GM19238 (cell line): ENCODE results near the gene SAMM50.

Source experiments
- DNase-seq: peaks from one replicate; pipeline ENCODE4 v3.0.0; 2011; ENCODE audit warnings: low spot score; ENCODE audit not compliant: insufficient read length

SAMM50 gene

DNA sequence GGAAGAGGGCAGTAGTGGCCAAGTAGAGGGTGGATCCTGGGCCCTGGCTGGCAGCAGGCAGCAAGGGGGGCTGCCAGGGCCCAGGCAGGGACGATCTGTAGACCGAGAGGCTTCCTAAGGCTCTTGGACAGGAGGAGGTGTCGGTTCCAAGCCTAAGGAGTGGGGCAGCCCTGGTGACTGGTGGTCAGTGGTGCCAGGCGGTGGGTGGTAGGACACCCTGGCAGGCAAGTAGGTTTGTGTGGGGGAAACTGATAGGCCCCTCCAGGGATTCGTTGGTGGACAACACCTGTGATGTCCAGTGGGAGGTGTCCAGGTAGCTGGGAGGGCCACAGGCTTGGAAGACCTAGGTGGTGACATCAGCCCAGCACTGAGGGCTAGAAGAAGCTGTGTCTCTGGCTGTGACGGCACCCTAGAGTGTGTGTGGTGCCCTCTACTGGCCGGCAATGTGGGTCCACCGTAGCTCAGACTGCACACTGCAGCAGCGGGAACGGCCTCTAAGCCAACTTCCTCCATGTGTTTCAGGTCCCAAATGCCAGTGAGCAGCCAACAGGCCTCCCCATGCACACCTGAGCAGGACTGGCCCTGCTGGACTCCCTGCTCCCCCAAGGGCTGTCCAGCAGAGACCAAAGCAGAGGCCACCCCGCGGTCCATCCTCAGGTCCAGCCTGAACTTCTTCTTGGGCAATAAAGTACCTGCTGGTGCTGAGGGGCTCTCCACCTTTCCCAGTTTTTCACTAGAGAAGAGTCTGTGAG, 9.4 kb upstream of the SAMM50 start:
- peak; percentile 68 for DNase-seq

DNA sequence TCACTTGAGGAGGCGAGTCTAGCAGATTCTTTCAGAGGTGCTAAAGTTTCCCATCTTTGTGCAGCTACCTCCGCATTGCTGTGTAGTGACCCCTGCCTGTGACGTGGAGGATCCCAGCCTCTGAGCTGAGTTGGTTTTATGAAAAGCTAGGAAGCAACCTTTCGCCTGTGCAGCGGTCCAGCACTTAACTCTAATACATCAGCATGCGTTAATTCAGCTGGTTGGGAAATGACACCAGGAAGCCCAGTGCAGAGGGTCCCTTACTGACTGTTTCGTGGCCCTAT, 8.9 kb upstream of the SAMM50 start:
- DNase-seq: no peak

DNA sequence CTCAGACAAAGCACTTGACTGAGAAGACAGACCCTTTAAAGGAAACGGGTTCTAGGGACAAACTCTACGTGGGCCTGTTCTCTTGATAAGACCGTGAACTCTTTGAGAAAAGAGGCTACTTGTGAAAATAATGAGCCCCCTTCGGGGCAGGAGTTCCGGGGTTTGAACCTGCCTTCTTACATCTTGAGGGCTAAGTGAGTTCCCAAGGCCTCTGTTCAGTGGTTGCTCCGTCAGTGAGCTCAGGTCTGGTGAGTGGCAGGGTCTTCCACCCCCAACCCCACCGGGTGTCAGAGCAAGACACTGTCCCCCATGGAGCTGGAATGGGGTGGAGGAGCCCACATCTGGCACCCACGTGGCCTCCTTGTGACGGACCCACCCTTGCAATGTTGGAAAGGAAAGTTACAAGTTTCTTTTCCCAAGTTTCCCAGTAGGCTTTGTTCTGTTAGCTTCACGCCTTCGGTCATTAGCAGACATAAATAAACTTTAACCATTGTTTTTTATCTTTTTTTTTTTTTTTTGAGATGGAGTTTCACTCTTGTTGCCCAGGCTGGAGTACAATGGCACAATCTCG, 6.3 kb upstream of the SAMM50 start:
- DNase-seq: no peak

- DNase-seq: no peak
Measured at GRCh38 chr22:43951391-43951790, 3.9 kb upstream of the SAMM50 start.

- no peak for DNase-seq
Measured at GRCh38 chr22:43951966-43952365, 3.3 kb upstream of the SAMM50 start.

GRCh38 chr22:43953988-43954785, 1.1 kb upstream of the SAMM50 start:
- DNase-seq: no peak

DNA sequence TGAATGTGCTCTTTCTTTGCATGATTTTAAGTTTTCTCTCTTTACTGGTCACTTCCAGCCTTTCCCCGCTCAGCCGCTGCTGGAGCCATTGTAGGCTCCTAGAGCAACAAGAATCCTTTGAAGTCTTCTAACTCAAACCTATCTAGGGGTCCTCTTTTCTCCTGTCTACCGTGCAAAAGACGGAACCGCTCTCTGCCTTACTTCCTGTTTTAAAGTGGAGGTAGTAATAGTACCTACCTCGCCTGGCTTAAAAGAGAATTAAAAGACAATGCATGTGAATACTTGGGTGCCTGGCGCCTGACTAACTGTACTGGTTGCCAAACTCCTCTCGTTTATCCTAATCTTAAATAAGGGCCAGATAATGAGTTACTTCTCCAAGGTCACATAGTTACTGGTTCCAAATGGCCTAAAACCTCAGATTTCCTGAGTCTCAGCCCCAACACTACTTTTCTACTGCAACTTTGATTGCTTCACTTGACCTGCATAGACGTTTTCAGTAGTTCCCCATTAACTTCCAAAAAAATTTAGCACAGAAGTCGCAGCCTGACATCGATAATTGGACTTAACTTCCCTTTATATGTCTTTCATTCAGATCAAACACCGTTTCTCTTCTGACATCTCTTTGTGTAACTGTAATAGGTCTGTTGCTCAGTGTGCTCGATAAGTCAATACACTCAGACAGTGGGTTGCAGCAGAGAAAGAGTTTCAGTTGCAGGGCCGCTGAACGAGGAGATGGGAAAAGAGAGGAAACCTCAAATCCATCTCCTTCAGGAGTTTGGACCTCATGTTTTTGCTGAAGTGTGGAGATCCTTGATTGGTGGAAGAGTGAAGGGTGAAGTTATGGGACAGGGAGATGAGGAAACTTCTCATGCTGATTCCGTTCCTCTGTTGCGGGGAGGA, 891 bp downstream of the SAMM50 start:
- no peak for DNase-seq

GRCh38 chr22:43956805-43957463, 1.7 kb downstream of the SAMM50 start:
- no peak for DNase-seq

DNA sequence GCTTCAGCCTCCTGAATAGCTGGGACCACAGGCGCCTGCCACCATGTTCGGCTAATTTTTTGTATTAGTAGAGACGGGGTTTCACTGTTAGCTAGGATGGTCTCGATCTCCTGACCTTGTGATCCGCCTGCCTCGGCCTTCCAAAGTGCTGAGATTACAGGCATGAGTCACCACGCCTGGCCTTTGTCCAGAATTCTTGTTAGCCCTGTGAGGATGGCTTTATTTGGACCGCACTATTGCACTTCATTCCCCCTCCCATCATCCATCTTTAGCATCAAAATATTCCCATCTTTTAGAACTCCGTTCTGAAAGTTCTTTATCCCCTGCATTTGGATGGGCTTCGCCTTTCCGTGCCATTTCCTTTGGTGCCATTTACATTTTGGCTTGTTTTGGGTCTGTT, 2.6 kb downstream of the SAMM50 start:
- no peak for DNase-seq

DNA sequence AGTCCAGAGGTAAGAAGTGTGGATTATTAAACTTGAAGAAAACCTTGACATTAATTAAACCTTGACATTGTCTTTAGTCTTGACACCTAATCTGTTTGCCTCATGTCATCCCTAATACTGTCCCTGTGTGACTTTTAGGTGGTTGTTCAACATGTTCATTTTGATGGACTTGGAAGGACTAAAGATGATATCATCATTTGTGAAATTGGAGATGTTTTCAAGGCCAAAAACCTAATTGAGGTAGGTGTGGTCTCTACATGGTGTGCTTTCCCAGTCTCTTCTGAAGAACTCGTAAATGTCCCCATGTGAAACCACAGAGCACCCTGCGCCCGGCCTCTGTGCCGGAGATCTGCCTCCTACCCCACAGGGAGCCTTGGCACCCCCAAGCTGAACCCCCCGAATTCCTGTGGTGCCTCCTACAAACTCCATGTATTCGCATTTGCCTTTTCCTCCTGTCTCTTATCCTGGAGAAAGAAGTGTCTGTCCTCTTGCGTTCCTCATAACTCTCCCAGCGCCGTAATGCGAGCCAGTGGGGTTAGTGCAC, 9.1 kb downstream of the SAMM50 start:
- DNase-seq: no peak

DNA sequence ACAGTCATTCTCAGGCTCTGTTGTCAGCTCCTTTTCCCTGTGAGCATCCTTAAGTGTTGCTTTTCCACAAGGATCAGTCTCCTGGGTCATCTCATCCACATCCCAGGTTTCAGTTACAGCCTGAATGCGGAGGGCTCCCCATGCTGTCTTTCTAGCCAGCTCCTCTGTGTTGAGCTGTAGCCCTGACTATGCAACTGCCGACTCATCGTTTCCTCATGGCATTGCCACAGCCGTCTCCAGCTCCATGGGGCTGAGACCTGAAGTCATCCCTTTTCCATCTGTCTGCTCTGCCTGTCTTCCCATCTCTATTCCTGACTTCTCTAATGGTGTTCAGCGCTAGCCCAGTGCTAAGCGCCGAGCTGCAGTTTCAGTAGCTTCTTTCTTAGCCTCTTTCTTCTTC, 11.8 kb downstream of the SAMM50 start:
- DNase-seq: no peak

GRCh38 chr22:43968614-43969013, 13.4 kb downstream of the SAMM50 start:
- no peak for DNase-seq

DNA sequence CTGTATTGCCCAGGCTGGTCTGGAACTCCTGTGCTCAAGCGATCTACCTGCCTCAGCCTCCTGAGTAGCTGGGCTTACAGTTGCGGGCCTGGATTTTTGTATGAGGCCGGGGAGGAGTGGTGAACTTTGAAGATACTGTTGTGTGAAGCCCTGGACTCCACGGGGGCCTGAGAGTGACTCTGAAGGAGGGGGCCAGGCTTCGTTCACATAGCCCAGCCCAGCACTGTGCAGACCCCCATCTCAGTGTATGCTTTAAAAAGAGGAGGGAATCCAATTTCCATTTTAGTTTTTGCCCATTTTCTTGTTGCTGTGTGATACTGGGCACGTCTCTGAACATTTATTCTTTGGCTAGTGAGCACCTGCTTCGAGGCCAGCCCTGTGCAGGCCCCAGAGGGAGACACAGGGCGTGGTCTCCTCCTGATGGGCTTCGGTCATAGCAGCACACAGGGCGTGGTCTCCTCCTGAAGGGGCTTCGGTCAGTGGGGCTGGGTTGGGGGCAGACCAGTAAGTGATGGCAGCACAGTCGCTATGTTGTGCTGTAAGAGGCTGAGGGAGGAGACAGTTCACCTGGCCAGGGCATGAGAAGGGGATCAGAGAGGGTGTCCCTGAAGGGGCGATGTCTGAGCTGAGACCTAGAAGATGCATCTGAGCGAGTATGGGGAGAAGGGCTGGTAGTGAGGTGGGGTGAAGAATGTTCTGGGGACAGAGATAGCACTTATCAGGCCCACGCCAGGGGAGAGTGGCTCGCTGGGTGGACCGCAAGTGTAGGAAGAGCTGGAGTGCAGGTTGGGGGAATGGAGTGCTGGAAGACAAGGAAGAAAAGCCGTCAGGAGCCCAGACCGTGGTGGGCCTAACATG, 14.0 kb downstream of the SAMM50 start:
- DNase-seq: no peak

DNA sequence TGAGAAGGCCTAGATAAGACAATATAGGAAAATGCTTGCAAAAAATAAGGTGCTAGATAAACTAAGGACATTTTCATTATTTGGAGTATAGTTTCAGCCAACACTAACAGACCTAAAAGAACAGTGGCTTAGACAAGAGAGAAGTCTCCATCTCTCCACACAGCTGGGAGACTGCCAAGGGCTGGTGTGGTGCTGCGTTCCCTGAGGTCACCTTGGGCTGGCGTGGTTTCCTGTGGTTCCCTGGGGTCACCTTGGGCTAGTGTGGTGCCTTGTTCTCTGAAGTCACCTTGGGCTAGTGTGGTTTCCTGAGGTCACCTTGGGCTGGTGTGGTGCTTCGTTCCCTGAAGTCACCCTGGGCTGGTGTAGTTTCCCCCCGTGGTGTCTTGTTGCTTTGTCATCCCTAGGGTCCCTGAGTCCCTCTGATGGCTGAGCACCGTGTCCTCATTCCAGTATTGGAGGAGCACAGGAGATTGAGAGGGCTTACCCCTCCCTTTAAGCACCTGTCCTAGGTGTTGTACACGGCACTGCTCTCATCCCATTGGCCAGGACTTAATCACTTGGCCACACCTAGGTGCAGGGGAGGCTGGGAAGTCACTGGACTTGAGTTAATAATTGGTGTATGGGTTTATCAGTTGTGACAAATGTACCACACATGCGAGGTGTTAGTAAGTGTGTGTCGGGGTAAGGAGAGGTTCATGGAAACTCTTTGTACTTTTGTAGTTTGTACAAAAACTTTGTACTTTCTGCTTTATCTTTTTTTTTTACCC, 14.9 kb downstream of the SAMM50 start:
- no peak for DNase-seq

DNA sequence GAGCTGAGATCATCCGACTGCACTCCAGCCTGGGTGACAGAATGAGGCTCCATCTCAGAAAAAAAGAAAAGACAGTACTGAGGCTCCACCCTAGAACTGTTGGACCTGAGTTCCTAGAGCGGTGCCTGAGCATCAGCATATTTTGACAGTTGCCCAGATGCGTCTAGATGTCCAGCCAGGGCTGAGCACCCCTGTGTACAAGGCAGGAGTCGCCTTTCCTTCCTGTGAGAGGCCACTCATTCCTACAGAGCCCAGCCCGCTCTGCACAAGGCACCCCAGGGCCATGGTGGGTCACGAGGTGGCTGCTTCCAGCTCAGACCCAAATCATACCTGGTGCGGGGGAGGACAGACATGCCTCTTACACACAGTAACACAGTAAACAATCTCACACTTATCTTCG, 15.9 kb downstream of the SAMM50 start:
- DNase-seq: no peak

GRCh38 chr22:43972931-43973462, 17.8 kb downstream of the SAMM50 start:
- DNase-seq: no peak

DNA sequence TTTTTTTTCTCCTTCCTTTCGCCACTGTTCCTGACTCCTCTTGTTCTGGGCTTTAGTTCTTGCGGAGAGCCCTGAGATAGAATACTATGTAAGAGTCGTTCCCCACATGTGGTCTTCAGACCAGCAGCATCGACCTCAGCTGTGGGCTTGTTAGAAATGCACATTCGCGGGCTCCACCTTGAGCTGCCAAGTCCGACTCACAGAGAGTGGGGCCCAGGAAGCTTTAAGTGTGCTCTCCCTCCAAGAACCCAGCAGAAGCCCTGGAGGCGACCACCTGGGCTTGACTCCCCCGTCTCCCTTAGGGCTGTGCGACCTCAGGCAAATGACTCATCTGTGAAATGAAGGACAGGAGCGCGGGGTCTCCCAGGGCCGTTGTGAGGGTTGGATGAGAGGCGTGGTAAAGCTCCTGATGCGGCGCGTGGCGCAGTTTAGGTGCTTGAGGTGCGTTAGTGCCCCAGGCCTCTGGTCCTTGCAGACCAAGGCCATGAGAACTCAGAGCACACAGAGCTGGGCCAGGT, 18.8 kb downstream of the SAMM50 start:
- no peak for DNase-seq

DNA sequence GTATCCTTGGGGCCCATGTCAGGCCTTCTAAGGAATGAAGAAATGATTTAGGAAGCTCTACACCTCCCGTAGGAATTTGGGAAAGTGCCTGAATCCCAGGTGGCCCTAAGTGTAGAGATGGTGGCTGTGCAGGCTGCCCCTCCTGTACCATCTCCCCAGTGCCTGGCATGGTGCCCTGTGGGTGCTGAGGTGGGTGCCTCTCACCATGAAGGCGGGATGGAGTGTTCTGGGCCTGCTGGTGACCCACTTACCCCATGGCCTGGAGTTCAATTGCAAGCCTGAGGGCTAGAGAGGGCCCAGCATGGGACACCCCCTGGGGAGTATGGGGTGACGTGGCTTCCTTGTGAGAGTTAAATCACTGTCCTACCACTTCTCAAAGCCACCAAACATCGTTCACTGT, 19.8 kb downstream of the SAMM50 start:
- DNase-seq: no peak
